WTC11 (cell line): ENCODE measurements around the gene CST6. TPM values are rescaled to one million over a fixed set of nuclear protein-coding genes. Genes with fewer than 3 reads are reported as not detected.

ENCODE experiments used
- ATAC-seq: fragments of 200-7000 bp; cut with Tn5 transposase; 2 replicates; pipeline ENCODE4 v1.10.0; 2021; ENCODE audit warnings: mild to moderate bottlenecking, moderate library complexity
- CTCF ChIA-PET: fragments of 300-600 bp; sonication (Branson Sonifier 250); formaldehyde crosslinking; loops from one replicate; lab custom pipeline; 2021; ENCODE audit warnings: antibody characterized with exemption; lab: Charles Lee
- POLR2A ChIA-PET: fragments of 350-600 bp; sonication (Branson Sonifier 250); formaldehyde crosslinking; loops from one replicate; lab custom pipeline; 2021; ENCODE audit warnings: antibody characterized with exemption; lab: Charles Lee
- DNase-seq: peaks from one replicate; pipeline ENCODE4 v3.0.0; 2021; ENCODE audit warnings: low spot score
- H3K27ac Mint-ChIP-seq: 2 replicates; pipeline ENCODE4 v1.8.0; 2021; ENCODE audit warnings: mixed read lengths
- H3K27me3 Mint-ChIP-seq: 2 replicates; pipeline ENCODE4 v1.8.0; 2021; ENCODE audit warnings: low read depth, mild to moderate bottlenecking, moderate library complexity, mixed read lengths
- H3K36me3 Mint-ChIP-seq: 2 replicates; pipeline ENCODE4 v1.8.0; 2021; ENCODE audit warnings: mixed read lengths
- H3K4me1 Mint-ChIP-seq: 2 replicates; pipeline ENCODE4 v1.8.0; 2022; ENCODE audit warnings: mixed read lengths
- H3K4me3 Mint-ChIP-seq: 2 replicates; pipeline ENCODE4 v1.8.0; 2021; ENCODE audit warnings: mild to moderate bottlenecking, moderate library complexity, mixed read lengths
- H3K9me3 Mint-ChIP-seq: 2 replicates; pipeline ENCODE4 v1.8.0; 2021; ENCODE audit warnings: mixed read lengths
- ATF6 ChIP-seq: sonication (generic); formaldehyde crosslinking; IDR thresholded peaks from 2 replicates; pipeline ENCODE4 v1.8.1; 2023; ENCODE audit warnings: mild to moderate bottlenecking, missing genetic modification reagents
- CREB1 ChIP-seq: sonication (generic); formaldehyde crosslinking; IDR thresholded peaks from 2 replicates; pipeline ENCODE4 v1.8.0; 2023; ENCODE audit warnings: mild to moderate bottlenecking, missing genetic modification reagents
- CTCF ChIP-seq: fragments of 200-600 bp; IDR thresholded peaks from 2 replicates; pipeline ENCODE4 v1.8.0; 2022; ENCODE audit warnings: antibody characterized with exemption
- EMX1 ChIP-seq: fragments of 250-450 bp; sonication (Bioruptor Pico); IDR thresholded peaks from 2 replicates; pipeline ENCODE4 v1.8.0; 2021; ENCODE audit warnings: mild to moderate bottlenecking
- HMGA2 ChIP-seq: fragments of 250-450 bp; sonication (Bioruptor Pico); IDR thresholded peaks from 2 replicates; pipeline ENCODE4 v1.4.0; 2021; ENCODE audit warnings: mild to moderate bottlenecking, moderate library complexity
- JAZF1 ChIP-seq: fragments of 250-450 bp; sonication (Bioruptor Pico); IDR thresholded peaks from 2 replicates; pipeline ENCODE4 v1.9.0; 2021; ENCODE audit warnings: moderate library complexity, mild to moderate bottlenecking, inconsistent platforms
- MLX ChIP-seq: sonication (generic); formaldehyde crosslinking; IDR thresholded peaks from 2 replicates; pipeline ENCODE4 v1.8.1; 2023; ENCODE audit warnings: mild to moderate bottlenecking, missing genetic modification reagents, moderate library complexity
- NR2C2 ChIP-seq: sonication (generic); formaldehyde crosslinking; IDR thresholded peaks from 2 replicates; pipeline ENCODE4 v1.8.0; 2022; ENCODE audit warnings: mild to moderate bottlenecking, missing genetic modification reagents
- TCF7 ChIP-seq: sonication (generic); formaldehyde crosslinking; IDR thresholded peaks from 2 replicates; pipeline ENCODE4 v1.8.0; 2022; ENCODE audit warnings: mild to moderate bottlenecking, low read depth, missing genetic modification reagents, moderate library complexity
- TEAD1 ChIP-seq: sonication (generic); formaldehyde crosslinking; IDR thresholded peaks from 2 replicates; pipeline ENCODE4 v1.8.0; 2022; ENCODE audit warnings: mild to moderate bottlenecking, missing genetic modification reagents
- TEAD4 ChIP-seq: sonication (generic); formaldehyde crosslinking; IDR thresholded peaks from 2 replicates; pipeline ENCODE4 v1.8.0; 2022; ENCODE audit warnings: mild to moderate bottlenecking, missing genetic modification reagents
- ZNF263 ChIP-seq: sonication (generic); formaldehyde crosslinking; IDR thresholded peaks from 2 replicates; pipeline ENCODE4 v1.8.1; 2022; ENCODE audit warnings: low read depth, mild to moderate bottlenecking, moderate library complexity, missing genetic modification reagents
- ZNF416 ChIP-seq: fragments of 250-450 bp; sonication (Bioruptor Pico); IDR thresholded peaks from 2 replicates; pipeline ENCODE4 v1.9.0; 2021; ENCODE audit warnings: mild to moderate bottlenecking, inconsistent platforms
- ZNF671 ChIP-seq: fragments of 250-450 bp; sonication (Bioruptor Pico); IDR thresholded peaks from 2 replicates; pipeline ENCODE4 v1.8.0; 2021; ENCODE audit warnings: mild to moderate bottlenecking
- total RNA-seq: library from RNA; stranded (reverse); gene quantifications from 3 replicates; pipeline ENCODE4 v1.2.3, GENCODE V29; 2021
- TF ChIP-seq, protein P1 (sequence below): sonication (generic); formaldehyde crosslinking; IDR thresholded peaks from 2 replicates; pipeline ENCODE4 v1.8.1; 2023; ENCODE audit warnings: mild to moderate bottlenecking, missing genetic modification reagents
- TF ChIP-seq, protein P2 (sequence below): sonication (generic); formaldehyde crosslinking; IDR thresholded peaks from 2 replicates; pipeline ENCODE4 v1.8.0; 2022; ENCODE audit warnings: mild to moderate bottlenecking, missing genetic modification reagents
- TF ChIP-seq, protein P3 (sequence below): fragments of 250-450 bp; sonication (Bioruptor Pico); IDR thresholded peaks from 2 replicates; pipeline ENCODE4 v1.9.0; 2021; ENCODE audit warnings: mild to moderate bottlenecking
- TF ChIP-seq, protein P4 (sequence below): sonication (generic); formaldehyde crosslinking; conservative IDR thresholded peaks from 2 replicates; pipeline ENCODE4 v1.8.1; 2023; ENCODE audit warnings: mild to moderate bottlenecking, low read depth, missing genetic modification reagents, moderate library complexity
- TF ChIP-seq, protein P5 (sequence below): sonication (generic); formaldehyde crosslinking; IDR thresholded peaks from 2 replicates; pipeline ENCODE4 v1.8.0; 2022; ENCODE audit warnings: missing genetic modification reagents

CST6 gene
- total RNA-seq, 1 experiment from 2014 or later: 0.72 TPM

DNA sequence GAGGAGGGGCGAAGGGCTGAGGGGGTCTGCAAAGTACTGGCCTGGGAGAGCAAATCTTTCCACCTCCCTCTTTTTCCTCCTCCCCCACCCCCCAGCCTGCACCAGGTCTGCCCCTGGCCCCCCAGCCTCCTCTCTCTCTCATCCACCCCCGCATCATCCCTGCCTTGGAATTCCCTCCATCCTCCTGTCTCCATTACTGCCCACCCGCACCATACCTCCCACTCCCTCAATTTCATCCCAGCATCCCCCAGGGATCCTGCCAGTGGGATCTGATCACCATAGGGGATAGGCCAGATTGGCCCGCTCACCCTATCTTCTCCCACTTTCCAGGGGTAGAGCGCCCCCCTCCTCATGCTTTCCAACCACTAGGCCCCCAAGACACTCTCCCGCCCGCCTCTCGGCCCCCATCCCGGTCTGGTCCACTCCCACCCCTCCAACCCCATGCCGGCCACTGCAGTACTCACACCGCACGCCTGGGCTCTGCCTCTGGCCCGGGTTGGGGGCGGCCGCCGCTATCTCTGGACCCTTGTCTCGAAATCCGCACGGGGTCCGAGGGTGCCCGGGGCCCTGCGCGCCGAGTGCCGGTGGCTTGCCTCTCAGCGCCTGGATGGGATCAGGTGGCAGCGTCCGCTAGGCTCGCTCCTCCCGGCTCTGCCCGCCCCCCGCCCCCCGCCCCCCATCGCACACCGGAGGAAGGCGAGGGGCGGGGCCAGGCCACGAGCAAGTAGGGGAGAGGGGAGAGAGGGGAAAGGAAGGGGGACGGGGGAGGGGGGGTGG, 36.9 kb downstream of the CST6 start, which contains the start of gene GAL3ST3:
TSS of gene GAL3ST3 (minus strand) at position 615 of the 777 bp plus-strand sequence. CDS start 3,746 bp downstream, outside the sequence.
- Mint-ChIP-seq H3K4me3 (peak within 1 kb of the TSS; percentile 84), H3K36me3 (peaks cover 22% of the 10 kb centered on the region), H3K27me3 (no peaks in the 10 kb centered on the region), H3K9me3 (no peaks in the 10 kb centered on the region), H3K27ac (no peak within 1 kb of the TSS), H3K4me1 (peaks cover 48% of the 10 kb centered on the region)
- DNase-seq: peak; percentile 71
- ATAC-seq: peak; percentile 12
- ChIA-PET POLR2A (no interaction called here), CTCF (interaction anchor here (1.0 to 1.3 kb wide), 3 partner anchors 26 to 164 kb away, joined by 3 to 6 read pairs (median 3); no protein-coding TSS in a partner anchor)
- TF ChIP-seq CREB1 (no peak), MLX (CRISPR knock-in tag) (no peak), HMGA2 (CRISPR knock-in tag) (no peak), CTCF (no peak), EMX1 (CRISPR knock-in tag) (no peak), TCF7 (CRISPR knock-in tag) (no peak), ATF6 (CRISPR knock-in tag) (no peak), ZNF263 (CRISPR knock-in tag) (no peak), ZNF671 (CRISPR knock-in tag) (no peak), ZNF416 (CRISPR knock-in tag) (no peak), NR2C2 (CRISPR knock-in tag) (no peak), TEAD4 (CRISPR knock-in tag) (no peak), TEAD1 (0 out of 2 replicates have a peak, but pooled peaks have one; percentile 46), JAZF1 (CRISPR knock-in tag) (no peak)
- TF ChIP-seq, protein P1, sequence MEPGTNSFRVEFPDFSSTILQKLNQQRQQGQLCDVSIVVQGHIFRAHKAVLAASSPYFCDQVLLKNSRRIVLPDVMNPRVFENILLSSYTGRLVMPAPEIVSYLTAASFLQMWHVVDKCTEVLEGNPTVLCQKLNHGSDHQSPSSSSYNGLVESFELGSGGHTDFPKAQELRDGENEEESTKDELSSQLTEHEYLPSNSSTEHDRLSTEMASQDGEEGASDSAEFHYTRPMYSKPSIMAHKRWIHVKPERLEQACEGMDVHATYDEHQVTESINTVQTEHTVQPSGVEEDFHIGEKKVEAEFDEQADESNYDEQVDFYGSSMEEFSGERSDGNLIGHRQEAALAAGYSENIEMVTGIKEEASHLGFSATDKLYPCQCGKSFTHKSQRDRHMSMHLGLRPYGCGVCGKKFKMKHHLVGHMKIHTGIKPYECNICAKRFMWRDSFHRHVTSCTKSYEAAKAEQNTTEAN (CRISPR knock-in tag): peak; percentile 63; the same call in 1 of the 2 replicates
- TF ChIP-seq, protein P2, sequence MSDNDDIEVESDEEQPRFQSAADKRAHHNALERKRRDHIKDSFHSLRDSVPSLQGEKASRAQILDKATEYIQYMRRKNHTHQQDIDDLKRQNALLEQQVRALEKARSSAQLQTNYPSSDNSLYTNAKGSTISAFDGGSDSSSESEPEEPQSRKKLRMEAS (CRISPR knock-in tag): 0 out of 2 replicates have a peak, but pooled peaks have one; percentile 51
- TF ChIP-seq, protein P3, sequence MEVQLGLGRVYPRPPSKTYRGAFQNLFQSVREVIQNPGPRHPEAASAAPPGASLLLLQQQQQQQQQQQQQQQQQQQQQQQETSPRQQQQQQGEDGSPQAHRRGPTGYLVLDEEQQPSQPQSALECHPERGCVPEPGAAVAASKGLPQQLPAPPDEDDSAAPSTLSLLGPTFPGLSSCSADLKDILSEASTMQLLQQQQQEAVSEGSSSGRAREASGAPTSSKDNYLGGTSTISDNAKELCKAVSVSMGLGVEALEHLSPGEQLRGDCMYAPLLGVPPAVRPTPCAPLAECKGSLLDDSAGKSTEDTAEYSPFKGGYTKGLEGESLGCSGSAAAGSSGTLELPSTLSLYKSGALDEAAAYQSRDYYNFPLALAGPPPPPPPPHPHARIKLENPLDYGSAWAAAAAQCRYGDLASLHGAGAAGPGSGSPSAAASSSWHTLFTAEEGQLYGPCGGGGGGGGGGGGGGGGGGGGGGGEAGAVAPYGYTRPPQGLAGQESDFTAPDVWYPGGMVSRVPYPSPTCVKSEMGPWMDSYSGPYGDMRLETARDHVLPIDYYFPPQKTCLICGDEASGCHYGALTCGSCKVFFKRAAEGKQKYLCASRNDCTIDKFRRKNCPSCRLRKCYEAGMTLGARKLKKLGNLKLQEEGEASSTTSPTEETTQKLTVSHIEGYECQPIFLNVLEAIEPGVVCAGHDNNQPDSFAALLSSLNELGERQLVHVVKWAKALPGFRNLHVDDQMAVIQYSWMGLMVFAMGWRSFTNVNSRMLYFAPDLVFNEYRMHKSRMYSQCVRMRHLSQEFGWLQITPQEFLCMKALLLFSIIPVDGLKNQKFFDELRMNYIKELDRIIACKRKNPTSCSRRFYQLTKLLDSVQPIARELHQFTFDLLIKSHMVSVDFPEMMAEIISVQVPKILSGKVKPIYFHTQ (CRISPR knock-in tag): no peak
- TF ChIP-seq, protein P4, sequence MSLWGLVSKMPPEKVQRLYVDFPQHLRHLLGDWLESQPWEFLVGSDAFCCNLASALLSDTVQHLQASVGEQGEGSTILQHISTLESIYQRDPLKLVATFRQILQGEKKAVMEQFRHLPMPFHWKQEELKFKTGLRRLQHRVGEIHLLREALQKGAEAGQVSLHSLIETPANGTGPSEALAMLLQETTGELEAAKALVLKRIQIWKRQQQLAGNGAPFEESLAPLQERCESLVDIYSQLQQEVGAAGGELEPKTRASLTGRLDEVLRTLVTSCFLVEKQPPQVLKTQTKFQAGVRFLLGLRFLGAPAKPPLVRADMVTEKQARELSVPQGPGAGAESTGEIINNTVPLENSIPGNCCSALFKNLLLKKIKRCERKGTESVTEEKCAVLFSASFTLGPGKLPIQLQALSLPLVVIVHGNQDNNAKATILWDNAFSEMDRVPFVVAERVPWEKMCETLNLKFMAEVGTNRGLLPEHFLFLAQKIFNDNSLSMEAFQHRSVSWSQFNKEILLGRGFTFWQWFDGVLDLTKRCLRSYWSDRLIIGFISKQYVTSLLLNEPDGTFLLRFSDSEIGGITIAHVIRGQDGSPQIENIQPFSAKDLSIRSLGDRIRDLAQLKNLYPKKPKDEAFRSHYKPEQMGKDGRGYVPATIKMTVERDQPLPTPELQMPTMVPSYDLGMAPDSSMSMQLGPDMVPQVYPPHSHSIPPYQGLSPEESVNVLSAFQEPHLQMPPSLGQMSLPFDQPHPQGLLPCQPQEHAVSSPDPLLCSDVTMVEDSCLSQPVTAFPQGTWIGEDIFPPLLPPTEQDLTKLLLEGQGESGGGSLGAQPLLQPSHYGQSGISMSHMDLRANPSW (CRISPR knock-in tag): no peak
- TF ChIP-seq, protein P5, sequence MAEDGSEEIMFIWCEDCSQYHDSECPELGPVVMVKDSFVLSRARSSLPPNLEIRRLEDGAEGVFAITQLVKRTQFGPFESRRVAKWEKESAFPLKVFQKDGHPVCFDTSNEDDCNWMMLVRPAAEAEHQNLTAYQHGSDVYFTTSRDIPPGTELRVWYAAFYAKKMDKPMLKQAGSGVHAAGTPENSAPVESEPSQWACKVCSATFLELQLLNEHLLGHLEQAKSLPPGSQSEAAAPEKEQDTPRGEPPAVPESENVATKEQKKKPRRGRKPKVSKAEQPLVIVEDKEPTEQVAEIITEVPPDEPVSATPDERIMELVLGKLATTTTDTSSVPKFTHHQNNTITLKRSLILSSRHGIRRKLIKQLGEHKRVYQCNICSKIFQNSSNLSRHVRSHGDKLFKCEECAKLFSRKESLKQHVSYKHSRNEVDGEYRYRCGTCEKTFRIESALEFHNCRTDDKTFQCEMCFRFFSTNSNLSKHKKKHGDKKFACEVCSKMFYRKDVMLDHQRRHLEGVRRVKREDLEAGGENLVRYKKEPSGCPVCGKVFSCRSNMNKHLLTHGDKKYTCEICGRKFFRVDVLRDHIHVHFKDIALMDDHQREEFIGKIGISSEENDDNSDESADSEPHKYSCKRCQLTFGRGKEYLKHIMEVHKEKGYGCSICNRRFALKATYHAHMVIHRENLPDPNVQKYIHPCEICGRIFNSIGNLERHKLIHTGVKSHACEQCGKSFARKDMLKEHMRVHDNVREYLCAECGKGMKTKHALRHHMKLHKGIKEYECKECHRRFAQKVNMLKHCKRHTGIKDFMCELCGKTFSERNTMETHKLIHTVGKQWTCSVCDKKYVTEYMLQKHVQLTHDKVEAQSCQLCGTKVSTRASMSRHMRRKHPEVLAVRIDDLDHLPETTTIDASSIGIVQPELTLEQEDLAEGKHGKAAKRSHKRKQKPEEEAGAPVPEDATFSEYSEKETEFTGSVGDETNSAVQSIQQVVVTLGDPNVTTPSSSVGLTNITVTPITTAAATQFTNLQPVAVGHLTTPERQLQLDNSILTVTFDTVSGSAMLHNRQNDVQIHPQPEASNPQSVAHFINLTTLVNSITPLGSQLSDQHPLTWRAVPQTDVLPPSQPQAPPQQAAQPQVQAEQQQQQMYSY (CRISPR knock-in tag): no peak
